NCI-H187 treated with DMSO at 0.1 percent for 48 hours (cell line): ENCODE data around the gene EIPR1.

Source experiments
- DNase-seq: peaks from one replicate; lab custom pipeline; 2025; lab: John Stamatoyannopoulos, UW

EIPR1 gene

GRCh38 chr2:3267869-3268704 is 109.5 kb downstream of the EIPR1 start:
- DNase-seq, result no peak

DNA sequence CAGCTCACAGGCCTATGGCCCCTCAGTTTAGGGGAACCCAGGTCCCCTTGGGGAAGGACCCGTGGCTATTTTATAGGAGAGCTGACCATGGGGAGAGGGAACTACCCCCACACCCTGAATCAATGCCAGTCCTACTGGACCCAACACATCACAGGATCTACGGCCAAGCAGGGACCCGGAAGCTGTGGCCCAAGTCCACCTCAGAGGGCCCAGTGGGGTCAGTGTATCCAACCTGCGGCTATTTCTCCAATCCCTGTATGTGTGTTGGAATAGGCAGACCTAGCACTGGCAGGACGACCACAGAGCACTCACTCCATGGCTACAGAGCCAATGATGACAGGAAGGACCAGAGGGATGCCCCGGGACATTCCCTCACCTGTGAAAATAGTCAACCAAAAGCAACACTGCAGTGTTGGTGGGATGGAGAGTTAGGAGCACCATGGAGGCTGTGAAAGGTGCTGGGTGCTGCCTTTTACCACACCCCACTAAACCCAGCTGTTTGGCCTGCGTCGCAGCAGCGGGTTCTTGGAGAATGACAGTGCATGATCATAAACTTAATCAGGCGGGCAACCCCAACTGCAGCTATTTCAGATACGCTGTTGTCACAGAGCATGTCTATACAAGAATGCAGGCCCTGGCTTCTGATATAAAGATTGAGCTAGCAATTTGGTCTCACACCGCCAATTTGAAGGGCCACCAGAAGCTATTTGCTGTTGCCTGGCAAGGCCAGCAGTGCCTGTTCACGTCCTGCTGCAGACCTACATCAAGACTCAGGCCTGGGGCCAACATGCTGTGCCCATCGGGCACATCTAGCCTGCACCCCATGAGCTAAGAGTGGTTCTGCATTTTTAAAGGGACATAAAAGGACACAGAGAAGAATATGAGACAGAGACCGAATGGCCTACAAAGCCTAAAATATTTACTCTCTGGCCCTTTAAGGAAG is 110.4 kb downstream of the EIPR1 start:
- no peak for DNase-seq

- DNase-seq, result no peak
Observed at GRCh38 chr2:3265981-3266924, 111.4 kb downstream of the EIPR1 start.

DNA sequence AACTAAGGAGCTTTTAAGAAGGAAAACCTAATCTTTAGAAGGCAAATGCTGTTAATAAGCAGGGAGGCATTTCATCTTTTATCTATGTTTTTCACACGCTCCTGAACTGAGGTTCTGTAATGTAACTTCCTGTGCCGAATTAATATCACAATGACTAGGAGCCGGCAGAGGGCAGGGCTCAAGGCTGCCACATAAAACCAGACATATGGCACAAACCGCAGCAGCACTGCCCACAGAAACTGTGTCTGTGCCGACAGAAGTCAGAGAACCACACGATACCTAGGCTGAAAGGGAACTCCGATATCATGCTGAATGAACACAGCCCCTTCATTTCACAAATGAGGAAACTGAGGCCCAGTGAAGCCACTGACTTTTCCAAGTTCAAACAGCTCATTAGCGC is 112.1 kb downstream of the EIPR1 start:
- no peak for DNase-seq

- no peak for DNase-seq
Observed at GRCh38 chr2:3264010-3264744, 113.4 kb downstream of the EIPR1 start.

DNA sequence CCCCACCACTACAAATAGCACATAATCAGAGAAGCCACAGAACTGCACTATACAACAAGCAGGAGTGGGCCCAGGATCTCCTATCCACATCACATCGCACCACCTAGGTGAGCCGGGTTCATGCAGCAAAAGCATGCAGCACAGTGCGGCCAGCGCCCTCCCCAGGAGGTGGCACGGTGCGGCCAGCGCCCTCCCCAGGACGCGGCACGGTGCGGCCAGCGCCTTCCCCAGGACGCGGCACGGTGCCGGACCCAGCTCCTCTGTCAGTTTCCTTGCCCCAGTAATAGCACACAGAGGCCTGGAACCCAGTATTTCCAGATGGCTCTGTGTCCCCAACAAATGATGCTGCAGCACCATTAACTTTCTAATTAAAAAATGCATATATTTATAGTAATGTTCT is 114.1 kb downstream of the EIPR1 start:
- DNase-seq, result no peak

DNA sequence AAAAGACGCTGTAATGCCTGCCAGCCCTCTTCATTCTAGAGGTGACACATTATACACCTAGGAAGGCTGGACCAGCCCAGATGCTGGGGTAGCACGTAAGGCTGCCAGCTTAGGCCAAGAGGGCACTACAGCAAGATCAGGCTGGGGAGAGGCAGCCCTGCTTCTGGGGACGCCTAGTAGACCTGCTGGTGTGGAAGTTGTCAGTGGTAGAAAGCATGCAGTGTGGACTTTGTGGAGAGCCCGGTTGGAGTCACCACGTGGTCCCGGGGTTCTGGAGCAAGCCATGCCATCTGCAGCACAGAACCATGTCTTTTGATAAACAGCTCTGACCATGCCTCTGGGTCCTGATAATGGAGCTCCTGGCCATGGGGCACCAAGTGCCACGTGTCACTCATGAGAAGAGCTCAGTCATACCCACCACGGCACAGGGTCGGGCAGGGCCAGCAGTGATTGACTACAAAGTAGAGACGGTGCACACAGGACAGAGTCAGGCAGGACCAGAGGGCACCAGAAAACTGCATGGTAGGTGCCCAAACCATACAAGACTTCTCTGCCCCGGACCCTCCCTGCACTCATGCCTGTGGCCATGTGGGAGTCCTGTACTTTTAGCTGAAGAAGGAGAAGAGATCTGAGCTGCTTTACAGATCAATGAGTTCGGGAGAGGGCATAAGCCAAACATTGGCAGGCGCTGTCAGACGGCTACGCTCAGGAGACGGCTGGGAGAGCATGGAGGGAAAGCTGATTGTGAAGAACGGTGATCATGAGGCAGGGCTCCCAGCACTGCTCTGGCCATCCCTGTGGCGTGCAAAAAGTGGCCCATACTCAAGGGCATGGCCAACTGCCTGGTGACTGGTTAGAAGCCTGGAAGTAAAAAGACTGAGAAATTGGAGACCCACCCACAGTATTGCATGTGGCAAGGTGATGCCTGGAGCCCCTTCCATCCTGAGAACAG is 114.9 kb downstream of the EIPR1 start:
- no peak for DNase-seq

GRCh38 chr2:3261511-3261910 is 116.1 kb downstream of the EIPR1 start:
- no peak for DNase-seq

DNA sequence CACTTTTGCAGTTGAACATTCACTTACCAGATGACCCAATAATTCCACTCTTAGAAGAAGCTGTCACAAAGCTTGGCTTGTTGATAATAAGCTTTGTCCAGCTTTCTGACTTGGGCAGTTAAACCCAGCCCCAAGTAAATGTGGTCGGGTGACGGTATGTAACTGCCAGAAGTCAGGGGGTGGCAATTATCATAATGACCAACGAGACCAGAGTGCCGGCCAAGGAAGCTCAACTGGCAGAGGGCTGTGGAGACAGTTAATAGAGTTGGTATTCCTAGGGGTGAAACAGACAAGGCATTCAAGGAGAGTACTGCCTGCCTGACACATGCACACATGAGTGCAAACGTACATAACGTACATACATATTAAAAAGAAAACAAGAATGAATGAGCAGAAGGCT is 116.7 kb downstream of the EIPR1 start:
- DNase-seq, result no peak

DNA sequence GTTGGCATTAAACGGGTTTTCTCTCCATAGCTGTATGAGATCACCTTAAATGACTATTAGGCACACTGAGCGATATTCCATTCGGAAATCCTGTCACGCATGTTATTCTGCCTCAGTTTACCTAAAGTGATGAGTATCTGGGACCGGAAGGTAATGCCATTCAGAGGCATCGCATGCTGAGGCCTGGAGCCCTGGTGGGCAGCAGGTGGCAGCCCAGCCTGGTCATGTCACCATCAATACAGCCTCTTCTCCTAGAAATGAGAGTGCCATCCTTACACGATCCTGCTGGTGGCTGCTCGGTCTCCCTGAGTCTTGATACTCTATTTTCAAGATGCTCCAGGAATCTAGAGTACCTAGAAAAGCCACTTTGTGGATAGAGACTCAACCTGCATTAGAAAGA is 119.8 kb downstream of the EIPR1 start:
- DNase-seq, result no peak

- no peak for DNase-seq
Observed at GRCh38 chr2:3257166-3257565, 120.5 kb downstream of the EIPR1 start.

- DNase-seq, result no peak
Observed at GRCh38 chr2:3256605-3257004, 121.0 kb downstream of the EIPR1 start.

- DNase-seq, result no peak
Observed at GRCh38 chr2:3256157-3256556, 121.5 kb downstream of the EIPR1 start.

GRCh38 chr2:3254442-3254941 is 123.1 kb downstream of the EIPR1 start:
- DNase-seq, result no peak

DNA sequence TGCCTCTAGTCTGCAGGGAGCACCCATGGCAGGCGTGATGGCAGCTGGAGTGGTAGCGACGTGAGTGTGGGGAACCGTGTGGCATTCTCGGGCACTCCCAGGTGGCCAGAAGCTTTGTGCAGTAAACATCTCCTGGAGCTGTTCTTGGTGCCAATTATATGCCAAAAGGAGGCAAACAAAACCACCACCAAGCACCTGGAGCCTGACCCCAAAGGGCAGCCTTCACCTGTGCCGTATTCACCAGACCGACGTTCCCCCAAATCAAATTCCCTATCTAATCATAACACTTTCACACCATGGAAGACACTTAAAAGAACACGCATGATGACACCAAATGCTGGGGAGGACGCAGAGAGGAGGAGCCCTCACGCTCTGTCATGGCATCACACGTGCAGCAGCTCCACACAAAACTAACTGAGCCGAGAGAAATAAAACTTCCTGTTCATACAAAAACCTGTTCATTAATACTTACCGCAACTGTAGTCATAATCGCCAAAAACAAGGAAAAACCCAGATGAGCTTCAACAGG is 123.6 kb downstream of the EIPR1 start:
- no peak for DNase-seq

DNA sequence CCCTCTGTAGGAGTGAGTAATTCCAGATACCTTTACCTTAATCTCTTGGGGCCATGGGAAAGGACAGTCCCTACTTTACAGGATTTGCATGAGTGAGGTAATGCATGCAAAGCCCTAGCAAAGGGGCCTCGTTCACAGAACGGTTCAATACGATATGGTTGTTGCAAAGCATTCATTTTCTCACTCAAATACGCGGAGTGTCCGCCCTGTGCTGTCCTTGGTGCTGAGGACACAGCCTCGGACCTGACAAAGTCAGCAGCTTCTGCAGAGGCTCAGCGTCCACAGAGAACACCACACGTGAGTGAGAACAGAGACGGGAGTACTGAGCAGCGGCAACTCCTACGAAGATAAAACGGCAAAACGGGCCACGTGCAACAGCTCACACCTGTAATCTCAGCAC is 125.7 kb downstream of the EIPR1 start:
- no peak for DNase-seq

GRCh38 chr2:3249476-3249962 is 128.1 kb downstream of the EIPR1 start:
- no peak for DNase-seq

GRCh38 chr2:3248754-3249475 is 128.7 kb downstream of the EIPR1 start:
- no peak for DNase-seq
